Right renal cortex interstitium (tissue), 3 donors: ENCODE results near the gene OSBPL1A. TPM values are rescaled to one million over a fixed set of nuclear protein-coding genes. Genes with fewer than 3 reads are reported as not detected.

Experiments used
- DNase-seq, 3 donors: peaks; one replicate each; pipeline ENCODE4 v3.0.0-alpha.2; 2013; ENCODE audit warnings: low read depth in 3 of 3, low spot score in 2 of 3
- polyA plus RNA-seq, 3 donors: library from polyadenylated mRNA; unstranded; fragments of 120-200 nt; gene quantifications; one replicate each; pipeline ENCODE4 v1.2.1, GENCODE V29; 2013; ENCODE audit not compliant: insufficient read length in 3 of 3

Gene OSBPL1A
- 10 to 100 TPM; 49.2 to 61.3 (median 54.0) TPM for polyA plus RNA-seq

GRCh38 chr18:24397694-24398368 lies at the start of gene OSBPL1A:
Gene OSBPL1A (minus strand): TSS chr18:24397824. CDS start chr18:24377533, 20,291 bp downstream.
- DNase-seq, result peak; percentile 64 to 85 (median 78)

GRCh38 chr18:24446953-24447538 lies 49.4 kb upstream of the OSBPL1A start:
- DNase-seq, result no peak

DNA sequence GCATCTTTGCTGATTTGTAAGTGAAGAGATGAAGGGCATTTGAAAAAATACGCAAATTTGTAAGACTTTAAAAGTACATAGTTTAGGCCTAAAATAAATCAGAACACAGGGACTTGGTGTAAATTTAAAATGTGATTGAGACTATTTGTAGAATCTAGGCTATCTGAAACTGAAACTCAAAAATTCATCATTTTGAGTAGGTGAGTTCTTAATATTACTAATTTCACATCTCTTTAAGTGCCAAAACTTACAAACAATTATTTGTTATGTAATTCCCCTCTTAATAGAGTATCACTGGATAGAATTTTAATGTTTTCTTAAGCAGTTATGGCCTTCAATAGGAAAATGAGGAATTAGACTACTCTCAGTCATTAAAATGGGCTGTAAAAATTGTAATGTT lies 48.8 kb upstream of the OSBPL1A start:
- no peak for DNase-seq

DNA sequence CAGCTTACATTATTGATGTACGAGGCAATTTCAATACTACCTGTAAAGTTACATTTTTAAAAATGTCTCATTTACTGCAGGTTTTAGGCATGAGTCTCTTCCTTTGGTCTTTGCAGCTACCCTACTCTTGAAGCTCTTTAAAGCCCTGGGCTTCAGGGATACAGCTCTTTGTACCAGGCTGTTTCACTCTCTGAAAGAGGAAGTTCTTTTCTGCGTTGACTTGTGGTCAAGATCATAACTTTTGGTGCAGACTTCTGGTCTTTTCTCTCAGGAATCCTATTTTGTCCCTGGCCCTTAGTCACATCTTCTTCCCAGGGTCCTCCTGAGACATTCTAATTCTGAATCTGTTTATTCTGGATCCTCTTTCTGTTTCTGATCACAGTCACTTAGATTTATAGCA lies 46.2 kb upstream of the OSBPL1A start:
- no peak for DNase-seq

GRCh38 chr18:24436939-24437338 lies 39.3 kb upstream of the OSBPL1A start:
- no peak for DNase-seq

- DNase-seq, result no peak
Measured at GRCh38 chr18:24432618-24433017, 35.0 kb upstream of the OSBPL1A start.

DNA sequence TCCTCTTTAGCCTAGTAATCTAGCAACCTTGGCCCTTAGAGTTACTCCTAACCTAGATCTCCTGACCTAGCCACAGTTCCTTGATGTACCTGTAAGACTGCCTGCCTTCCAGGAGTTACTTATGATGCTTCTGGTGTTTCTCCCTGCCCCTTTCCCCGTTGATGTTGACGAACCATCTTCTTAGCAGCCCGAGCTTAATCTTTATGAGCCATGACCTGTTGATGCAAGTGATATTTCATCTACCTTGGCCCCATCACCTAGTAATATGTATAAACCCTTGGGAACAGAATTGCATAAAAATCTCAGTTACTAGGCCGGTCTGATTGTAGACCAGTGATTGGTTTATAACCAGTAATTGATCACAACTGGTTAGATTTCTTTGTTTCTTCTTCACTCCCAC lies 31.6 kb upstream of the OSBPL1A start:
- no peak for DNase-seq

DNA sequence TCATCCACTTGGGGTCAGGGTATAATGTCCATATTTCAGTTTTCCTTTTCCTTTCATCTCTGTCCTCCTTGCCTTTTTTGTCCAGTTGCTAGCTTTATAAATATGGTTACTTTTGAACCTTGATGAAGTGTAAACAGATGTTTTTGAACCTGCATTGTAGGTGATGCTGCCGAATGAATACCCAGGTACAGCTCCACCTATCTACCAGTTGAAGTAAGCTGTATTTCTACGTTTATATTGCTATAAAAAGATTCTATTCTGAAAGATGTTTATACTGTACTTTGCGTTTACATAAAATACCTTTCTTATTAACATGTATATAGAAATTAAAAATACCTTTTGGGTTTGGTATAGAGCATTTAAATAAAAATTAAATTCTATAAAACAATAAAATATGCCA lies 31.1 kb upstream of the OSBPL1A start:
- no peak for DNase-seq

DNA sequence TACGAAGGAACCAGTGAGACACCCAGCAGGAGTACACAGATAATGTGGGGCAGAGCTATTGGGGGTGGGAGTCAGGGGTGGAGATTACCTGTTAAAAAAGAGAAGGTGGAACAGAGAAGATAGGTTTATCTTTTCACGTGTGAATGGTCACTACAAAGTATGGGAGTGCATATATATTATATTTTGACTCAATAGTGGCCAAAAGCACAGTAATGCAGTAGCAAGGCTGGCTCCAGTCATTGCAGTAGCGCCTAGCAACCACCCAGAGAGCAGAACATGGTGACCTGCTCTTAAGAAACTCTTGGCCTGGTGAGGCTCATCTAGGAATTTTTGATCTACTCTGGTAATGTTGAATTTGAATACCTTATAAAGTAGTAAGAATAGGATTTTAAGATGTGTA lies 29.9 kb upstream of the OSBPL1A start:
- no peak for DNase-seq

DNA sequence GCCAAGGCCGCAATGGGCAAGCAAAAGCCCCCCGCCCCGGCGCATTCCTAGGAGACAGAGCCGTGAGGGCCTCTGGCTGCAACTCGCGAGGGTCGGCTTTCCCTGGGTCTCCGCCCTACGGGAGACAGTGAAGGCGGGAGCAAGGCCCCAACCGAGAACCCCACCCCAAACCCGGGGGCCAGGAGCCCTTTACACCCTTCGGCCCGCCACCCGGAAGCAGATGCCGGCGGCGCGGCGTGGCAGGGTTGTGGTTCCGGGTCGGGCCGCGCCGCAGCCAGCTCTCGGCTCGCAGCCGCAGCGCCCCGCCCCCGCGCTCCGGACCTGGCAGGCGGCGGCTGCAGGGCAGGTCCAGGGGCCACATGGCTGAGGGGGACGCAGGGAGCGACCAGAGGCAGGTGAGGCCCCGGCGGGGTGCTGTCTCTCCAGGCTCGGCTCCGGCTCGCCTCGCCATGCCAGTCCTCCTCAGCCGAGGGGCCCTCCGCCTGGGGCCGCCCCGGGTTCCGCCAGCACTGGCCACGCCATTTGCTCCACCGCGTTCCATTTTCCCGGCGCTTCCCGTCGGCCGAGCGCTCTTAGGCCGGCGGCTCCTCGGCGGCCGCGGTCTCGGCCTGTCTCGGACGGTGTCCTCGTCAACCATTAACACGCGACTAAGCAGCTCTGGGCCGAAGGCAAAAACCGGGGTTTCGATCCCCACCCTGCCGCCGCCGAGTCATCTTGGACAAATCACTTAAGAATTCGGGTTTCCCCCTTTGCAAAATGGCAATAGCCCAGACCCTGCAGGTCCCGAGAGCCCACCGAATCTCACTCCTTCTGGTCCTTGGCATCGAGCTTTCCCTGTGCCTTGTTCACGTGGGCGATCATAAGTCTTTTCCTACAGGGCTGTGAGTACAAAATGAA lies 29.0 kb upstream of the OSBPL1A start, which contains the start of gene IMPACT:
IMPACT (plus strand) TSS at position 273 of the 897 bp plus-strand sequence; CDS start at position 360, 87 bp downstream.
- peak; percentile 56 to 75 (median 73) for DNase-seq

DNA sequence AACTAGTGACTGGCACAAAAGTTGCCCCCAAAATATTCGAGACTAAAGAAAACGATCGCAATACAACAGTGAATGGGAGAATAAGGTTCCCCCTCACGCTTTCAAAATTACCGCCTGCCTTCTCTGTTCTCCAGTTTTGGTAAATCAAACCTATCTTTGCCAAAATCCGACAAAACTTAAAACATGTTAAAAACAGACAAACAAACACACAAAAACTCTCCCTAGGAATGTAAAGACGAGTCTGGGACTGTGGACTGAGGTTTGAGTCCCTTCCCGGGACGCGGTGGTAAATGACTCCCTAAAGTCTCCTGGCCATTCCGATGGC lies 28.4 kb upstream of the OSBPL1A start:
- no peak for DNase-seq

- DNase-seq, result no peak
Measured at GRCh38 chr18:24421831-24422230, 24.2 kb upstream of the OSBPL1A start.

DNA sequence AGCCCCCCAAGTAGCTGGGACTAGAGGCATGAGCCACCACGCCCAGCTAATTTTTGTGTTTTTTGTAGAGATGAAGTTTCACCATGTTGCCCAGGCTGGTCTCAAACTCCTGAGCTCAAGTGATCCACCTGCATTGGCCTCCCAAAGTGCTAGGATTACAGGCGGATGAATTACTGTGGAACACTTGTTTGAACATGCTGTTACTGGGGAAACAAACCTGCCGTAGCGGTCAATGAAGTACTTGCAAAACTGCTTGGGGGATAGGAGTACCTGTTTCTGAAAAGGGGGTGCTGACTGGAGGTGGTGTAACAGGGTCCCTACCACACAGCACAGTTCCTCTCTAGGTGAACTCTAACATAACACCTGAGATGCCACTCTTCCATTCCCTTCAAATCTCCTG lies 22.9 kb upstream of the OSBPL1A start:
- no peak for DNase-seq

GRCh38 chr18:24417480-24417879 lies 19.9 kb upstream of the OSBPL1A start:
- DNase-seq, result no peak

DNA sequence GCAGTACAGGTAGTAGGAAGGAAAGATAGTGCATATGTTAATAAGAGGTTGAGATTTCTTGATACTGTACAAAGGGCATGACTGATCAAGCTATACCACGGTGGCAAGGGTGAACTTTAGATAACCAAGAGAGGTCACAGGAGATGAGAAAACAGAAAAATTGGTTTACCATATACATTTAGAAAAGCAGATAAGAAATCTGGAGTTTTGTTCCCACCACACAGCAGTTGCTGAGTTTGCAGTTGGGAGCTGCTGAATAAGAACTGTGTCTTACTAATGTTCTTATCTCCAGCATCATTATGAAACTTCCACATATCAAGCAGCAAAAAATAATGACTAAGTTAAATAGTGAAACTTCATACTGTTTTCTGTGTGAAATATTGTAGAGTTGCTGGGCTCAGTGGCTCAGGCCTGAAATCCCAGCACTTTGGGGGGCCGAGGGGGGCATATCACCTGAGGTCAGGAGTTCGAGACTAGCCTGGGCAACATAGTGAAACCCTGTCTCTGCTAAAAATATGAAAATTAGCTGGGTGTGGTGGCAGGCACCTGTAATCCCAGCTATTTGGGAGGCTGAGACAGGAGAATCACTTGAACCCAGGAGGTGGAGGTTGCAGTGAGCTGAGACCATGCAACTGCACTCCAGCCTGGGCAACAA lies 16.9 kb upstream of the OSBPL1A start:
- no peak for DNase-seq

DNA sequence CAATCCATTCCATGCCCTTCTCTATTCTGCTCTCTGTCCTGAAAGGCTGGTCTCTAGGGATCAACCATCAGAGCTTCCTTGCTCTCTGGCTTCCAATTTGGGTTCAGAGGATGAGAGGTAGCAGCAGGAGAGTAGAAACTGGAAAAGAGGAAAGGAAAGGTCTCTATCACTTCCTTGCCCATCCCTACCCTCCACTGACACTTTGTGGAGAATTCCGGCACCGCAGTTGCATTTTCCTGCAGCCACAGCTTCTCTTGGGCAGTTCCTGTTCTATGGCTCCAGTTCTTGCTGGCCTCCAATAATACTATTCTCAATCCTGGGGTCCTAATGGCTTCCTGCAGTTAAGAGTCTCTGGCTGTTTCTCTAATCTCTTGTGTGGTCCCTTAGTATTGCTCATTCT lies 15.5 kb upstream of the OSBPL1A start:
- DNase-seq, result no peak

GRCh38 chr18:24408496-24408895 lies 10.9 kb upstream of the OSBPL1A start:
- DNase-seq, result no peak

- no peak for DNase-seq
Measured at GRCh38 chr18:24404591-24404990, 7.0 kb upstream of the OSBPL1A start.

DNA sequence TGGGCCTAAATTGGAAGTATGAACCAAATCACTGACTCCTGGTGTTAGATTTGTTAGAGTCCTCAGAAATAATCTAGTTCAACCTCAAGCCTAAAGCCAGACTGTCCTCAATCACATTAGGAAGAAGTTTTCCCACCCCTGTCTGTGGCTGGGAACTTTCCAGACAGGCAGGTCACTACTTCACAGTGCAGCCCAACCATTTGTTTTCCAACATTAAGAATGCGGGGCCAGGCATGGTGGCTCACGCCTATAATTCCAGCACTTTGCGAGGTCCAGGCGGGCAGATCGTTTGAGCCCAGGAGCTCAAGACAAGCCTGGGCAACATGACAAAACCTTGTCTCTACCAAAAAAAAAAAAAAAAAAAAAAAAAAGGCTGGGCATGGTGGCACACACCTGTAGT lies 5.5 kb upstream of the OSBPL1A start:
- no peak for DNase-seq

- no peak for DNase-seq
Measured at GRCh38 chr18:24402209-24402785, 4.7 kb upstream of the OSBPL1A start.

- no peak for DNase-seq
Measured at GRCh38 chr18:24400587-24400986, 3.0 kb upstream of the OSBPL1A start.
